ENCODE results near the gene GPHN.
A peak's percentile ranks its signal among the peaks of the same experiment; 100 is the strongest.
"Not testable (repeated sequence)": the region's sequence is repeated elsewhere in the genome, so short reads cannot be mapped to it uniquely, and the experiment has no call there.

GPHN gene

DNA sequence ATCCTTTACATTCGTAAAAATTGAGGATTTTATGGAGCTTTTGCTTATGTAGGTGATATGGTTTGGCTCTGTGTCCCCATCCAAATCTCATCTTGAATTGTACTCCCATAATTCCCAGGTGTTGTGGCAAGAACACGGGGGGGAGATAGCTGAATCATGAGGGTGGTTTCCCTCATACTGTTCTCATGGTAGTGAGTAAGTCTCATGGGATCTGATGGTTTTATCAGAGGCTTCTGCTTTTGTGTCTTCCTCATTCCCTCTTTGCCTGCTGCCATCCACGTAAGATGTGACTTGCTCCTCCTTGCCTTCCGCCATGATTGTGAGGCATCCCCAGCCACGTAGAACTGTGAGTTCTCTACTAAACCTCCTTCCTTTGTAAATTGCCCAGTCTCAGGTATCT, 5.1 kb upstream of the GPHN start:
- DNase-seq (ENCODE audit: low read depth): not testable (repeated sequence)

DNA sequence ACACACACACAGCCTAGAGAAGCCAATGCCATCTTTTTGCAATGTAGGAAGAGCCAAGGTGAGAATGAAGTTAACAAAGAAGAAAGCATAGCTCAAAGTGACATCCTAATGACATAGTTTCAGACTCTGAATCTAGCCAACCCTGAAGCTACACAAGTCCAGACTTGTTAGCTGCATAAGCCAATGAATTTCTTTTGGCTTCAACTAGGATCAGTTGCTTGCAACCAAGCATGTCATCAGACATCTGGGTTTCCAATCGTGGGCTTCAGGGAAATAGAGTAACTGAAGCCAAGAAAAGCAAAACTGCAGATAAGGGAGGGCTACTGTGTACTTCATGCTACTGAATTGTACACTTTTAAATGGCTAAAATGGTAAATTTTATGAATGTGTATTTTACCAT, 4.4 kb upstream of the GPHN start:
- no peak for DNase-seq (ENCODE audit: low read depth)

DNA sequence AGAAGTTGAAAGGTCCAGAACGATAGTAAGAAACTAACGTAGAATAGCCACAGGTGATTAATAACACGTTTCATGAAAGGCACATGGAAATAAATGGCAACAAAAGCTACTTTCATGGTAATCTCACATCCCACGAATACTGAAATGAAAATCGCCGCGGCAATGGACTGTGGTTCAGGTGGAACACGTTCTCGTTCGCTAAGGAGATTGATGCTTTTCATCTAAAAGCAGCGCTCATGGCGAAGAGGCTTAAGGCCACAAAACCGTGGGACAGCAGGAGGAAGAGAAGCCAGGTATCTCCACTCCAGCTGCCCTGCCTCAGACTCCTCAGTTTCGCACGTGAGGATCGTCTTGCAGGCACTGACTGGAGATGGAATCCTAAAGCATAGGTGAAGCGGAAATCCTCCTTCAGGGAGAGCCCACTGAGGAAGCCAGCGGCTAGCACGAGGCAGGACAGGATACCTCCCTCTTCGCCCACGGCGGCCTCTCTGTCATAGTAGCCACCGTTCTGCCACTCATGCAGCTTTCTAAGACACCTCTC, 696 bp upstream of the GPHN start:
- no peak for DNase-seq (ENCODE audit: low read depth)

DNA sequence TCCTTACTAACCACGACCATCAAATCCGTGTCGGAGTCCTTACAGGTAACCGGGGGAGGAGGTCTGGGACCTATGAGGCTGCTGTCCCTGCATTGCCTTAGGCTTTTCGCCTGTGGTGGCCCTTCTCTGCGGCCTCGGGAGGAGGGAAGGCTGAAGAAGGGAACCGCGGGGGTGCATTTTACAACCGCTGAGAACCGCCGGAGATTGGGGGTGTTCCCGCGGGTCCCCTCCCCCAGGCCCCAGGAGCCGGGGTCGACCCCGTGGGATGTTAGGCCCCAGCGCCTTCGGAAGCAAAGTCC, 549 bp downstream of the GPHN start:
- DNase-seq (ENCODE audit: low read depth): no peak

DNA sequence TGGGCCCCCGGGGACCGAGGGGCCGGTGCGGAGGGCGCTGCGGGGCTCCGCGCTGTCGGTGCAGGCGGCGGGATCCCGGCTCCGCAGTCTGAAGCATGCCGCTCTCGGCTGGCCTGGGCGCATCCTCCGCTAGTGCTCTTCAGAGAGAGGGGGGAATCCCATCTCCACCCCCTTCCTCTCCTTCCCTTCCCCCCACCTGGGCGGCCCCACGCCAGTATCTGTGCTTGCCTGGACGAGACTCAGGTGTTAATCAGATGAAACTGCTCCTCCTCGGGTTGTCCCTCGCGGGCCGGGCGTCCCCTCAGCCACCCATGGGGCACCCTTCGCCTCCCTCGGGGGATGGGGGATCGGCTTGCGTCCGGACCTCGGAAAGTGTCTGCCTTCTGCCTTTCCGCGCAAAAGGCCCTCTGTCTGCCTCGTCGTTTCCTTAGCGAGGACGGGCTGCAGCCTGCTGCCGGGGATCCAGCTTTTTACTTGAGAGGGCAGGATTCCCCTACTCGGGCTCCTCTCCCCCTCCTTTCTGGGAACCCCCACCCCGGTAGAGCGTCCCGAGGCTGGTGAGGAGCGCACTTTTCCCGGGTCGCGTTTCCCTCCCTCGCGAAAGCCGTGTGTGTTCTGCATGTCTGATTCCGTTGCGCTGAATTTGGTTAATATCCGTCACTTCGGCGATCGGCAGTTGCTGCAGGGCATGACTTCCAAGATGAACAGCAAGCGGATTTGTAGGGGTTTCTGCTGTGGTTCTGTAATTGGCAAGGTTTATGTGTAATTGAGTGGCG, 1.1 kb downstream of the GPHN start:
- DNase-seq (ENCODE audit: low read depth): peak; percentile 30

DNA sequence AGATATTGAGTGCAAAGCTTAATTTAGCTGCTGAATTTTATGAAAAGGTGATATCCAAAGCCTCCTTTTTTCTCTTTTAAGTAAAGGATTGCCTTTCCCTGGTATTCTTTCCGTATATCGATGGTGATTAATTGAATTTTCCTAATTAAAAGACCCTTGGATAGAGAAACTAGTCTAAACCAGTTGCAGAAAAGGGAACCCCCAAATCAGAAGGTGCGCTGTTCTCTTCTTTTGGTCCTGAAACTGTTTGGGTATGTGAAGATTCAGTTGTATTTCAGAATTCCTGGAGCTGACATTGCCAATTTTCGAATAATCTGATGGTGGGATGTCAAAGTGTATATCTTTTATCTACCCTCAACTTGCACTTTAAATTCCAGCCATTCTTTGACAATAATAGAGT, 1.9 kb downstream of the GPHN start:
- DNase-seq (ENCODE audit: low read depth): no peak

DNA sequence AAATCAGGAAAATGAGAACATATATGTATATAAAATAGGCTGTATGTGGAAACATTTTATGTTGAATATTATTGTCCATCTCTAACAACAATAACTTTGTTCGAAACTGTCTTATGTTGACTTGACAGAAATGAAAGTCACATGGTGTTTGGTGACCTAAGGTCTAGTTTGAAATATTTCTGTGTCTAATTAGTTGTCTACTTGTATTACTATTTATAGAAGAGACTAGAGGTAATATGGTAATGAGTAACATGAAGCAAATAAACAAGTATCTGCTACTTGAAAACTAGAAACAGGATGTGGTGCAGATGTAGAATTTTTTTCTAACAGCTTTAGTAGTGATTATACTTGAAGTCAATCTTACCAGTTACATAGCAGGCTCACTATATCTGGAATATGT, 3.9 kb downstream of the GPHN start:
- DNase-seq (ENCODE audit: low read depth): no peak

DNA sequence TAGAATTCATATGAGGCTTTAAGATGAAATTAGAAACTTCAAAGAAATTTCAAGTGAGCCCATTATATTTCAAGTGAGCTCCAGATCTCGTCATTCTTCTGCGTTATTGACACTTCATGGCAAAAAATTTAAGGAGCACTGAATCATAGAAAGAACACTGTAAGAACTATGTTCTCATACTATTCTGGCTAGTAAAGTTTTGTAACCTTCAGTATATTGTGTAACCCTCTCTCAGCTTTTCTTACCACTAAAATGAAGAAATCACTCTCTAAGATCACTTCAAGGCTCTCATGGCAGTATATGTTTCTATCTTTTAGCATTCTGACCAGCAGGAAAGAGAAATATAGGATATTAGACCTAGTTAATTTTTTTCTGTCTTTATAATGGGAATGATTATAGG, 6.3 kb downstream of the GPHN start:
- no peak for DNase-seq (ENCODE audit: low read depth)

DNA sequence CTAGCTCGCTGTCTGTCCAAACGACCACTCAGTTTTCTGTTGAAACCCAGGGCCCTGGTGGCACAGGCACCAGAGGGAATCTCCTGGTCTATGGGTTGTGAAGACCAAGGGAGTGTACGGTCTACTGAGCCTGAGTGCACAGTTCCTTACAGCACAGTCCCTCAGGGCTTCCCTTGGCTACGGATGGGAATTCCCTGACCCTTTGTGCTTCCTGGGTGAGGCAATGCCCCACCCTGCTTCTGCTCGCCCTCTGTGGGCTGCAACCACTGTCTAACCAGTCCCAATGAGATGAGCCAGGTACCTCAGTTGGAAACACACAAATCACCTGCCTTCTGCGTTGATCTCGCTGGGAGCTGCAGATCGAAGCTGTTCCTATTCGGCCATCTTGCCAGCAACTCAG, 22.6 kb downstream of the GPHN start:
- no peak for DNase-seq (ENCODE audit: low read depth)

DNA sequence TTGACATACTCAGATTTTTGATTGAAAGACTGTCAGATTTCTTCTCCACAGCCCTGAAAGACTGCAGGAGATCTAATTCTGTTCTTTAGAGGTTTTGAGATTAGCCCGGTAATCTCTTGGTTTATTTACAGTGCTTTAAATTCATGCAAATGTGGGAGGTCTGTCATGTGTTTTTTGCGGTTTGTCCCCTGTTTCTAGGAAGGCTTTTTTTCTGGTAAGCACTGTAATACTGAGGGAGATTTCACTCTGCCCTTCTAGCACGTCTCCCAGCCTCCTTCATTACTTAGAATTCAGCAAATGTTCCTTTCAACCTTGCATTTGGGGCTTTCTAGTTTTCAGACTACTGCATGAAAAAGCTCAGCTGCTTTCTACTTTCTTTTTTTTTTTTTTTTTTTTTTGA, 31.1 kb downstream of the GPHN start:
- DNase-seq (ENCODE audit: low read depth): no peak

DNA sequence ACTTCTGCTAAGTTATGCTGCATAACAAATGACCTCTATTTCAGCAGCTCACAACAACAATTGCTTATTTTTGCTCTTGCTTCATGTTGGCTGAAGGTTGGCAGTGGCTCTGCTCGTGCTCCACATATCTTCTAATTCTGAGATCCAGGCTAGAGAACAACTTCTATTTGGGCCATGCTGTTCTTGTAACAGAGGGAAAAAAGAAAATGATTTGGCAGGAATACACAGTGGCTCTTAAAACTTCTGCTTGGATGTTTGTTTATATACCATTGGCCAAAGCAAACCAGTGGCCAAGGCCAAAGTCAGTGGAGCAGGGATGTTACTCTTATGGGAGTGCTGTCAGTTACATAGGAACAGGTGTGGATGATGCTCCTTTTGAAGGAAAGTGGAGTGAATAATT, 32.1 kb downstream of the GPHN start:
- no peak for DNase-seq (ENCODE audit: low read depth)

DNA sequence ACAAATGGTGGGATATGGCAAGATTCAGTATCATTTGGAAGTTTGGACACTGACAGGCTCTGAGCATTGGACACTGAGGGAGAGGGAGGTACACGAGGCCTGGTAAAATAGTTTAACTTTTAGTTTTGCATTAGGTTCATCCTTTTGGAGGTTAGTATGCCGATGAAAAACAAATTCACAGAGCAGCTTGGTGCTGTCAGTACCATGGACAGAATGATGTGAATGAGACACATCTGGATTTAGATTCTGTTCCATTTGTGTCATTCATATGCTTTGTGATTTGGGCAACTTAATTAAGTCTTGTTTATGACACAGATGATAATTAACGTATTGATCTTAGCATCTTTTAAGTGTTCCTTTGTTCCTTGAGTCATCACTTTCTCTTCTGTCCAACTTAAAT, 33.7 kb downstream of the GPHN start:
- no peak for DNase-seq (ENCODE audit: low read depth)

DNA sequence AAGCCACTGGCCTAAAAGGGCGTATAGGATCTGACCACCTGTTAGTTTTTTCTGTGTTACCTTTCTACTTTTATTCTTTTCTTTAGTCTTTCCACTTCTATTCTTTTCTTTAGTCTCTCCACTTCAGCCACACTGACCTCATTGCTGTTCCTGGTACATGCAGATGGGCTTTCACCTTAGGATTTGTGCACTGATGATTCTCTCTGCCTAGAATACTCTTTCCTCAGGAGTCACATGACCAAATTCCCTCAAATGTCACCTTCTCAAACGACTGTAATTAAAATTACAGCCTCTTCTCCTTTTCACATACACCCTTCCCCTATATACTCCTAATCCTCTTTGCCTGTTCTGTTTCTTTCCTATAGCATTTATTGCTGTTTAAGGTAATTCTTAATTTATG, 36.0 kb downstream of the GPHN start:
- no peak for DNase-seq (ENCODE audit: low read depth)

DNA sequence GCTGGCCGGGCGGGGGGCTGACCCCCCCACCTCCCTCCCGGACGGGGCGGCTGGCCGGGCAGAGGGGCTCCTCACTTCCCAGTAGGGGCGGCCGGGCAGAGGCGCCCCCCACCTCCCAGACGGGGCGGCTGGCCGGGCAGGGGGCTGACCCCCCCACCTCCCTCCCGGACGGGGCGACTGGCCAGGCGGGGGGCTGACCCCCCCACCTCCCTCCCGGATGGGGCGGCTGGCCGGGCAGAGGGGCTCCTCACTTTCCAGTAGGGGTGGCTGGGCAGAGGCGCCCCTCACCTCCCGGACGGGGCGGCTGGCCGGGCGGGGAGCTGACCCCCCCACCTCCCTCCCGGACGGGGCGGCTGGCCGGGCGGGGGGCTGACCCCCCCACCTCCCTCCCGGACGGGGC, 37.2 kb downstream of the GPHN start:
- not testable (repeated sequence) for DNase-seq (ENCODE audit: low read depth)

DNA sequence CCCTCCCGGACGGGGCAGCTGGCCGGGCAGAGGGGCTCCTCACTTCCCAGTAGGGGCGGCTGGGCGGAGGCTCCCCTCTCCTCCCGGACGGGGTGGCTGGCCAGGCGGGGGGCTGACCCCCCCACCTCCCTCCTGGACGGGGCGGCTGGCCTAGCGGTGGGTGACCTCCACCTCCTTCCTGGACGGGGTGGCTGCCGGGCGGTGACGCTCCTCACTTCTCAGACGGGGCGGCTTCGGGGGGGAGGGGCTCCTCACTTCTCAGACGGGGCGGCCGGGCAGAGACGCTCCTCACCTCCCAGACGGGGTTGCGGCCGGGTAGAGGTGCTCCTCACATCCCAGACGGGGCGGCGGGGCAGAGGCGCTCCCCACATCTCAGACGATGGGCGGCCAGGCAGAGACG, 37.8 kb downstream of the GPHN start:
- not testable (repeated sequence) for DNase-seq (ENCODE audit: low read depth)

DNA sequence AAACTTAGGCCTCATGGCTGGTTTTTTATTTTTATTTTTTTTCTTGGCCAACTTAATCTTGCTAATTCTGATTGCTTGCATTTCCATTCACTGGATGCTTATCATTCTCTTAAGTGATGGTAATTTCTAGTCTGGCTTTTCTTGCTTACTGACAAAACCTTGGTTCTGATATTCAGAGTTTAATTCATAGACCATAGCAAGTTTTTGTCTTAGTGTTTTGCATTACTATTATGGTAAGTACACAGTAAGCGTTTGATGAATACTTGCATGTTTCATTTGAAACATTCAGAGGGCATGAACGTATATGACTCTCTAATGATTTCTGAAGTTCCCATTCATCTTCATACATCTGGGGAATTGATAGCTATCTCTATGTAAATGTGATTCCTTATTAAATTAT, 55.8 kb downstream of the GPHN start:
- no peak for DNase-seq (ENCODE audit: low read depth)

DNA sequence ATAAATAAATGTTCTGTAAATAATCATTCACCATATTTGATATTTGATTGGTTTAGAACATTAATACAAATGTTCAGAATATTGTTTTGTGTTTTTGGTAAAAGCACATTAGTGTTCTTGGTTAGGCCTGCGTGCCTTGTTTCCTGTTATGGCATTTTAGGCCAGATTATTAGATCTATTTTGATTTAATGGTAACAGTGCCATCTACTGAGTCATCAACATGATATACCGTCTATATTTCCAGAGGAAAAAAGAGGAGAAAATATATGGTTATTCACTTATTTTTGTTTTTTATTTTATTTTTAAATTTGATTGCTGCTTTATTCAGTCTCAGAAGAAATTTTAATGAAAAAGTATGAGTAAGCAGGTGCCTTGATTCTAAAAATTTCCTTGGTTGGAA, 60.3 kb downstream of the GPHN start:
- no peak for DNase-seq (ENCODE audit: low read depth)

DNA sequence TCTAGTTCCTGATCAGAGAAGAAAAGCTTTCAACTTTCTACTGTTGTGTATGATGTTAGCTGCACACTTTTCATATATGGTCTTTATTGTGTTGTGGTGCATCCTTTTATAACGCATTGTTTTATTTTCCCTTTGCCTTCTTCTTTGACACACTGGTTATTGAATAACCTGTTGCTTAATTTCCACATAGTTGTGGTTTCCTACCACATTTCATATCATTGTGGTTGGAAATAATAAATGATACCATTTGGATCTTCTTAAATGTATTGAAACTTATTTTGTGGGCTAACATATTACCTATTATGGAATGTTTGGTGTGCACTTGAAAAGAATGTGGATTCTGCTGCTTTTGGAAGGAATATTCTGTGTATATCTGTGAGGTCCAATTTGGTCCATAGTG, 64.9 kb downstream of the GPHN start:
- DNase-seq (ENCODE audit: low read depth): no peak

DNA sequence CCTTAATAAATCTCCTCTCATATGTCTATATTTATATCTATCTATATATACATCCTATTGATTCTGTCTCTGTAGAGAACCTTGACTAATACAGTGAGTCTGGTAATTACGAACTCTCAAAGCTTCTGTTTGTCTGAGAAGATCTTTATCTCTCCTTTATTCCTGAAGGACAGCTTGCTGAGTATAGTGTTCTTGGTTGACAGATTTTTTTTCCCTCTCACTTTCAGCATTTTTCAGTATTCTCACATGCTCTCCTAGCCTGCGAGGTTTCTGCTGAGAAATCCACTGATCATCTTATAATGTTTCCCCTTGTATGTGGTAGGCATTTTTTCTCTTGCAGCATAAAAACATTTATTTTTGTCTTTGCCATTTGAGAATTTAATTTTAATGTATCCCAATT, 67.1 kb downstream of the GPHN start:
- no peak for DNase-seq (ENCODE audit: low read depth)

DNA sequence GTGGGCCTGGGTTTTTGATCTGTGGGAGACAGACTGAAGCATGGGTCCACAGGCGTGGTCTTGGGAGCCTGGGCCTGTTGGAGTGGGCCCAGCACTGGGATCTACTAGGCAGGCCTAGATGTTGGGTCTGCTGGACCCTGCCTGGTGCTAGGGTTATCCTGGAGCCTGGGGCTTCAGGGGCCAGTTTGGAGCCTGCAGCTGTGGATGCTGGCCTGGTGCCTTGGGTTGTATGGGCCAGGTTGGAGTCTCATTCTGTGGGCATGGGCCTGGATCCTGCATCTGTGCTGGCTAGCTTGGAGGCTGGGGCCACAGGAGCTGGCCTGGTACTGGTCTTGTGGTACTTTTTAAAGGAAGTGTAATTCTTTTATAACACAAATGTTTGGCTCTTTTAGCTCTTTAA, 68.0 kb downstream of the GPHN start:
- DNase-seq (ENCODE audit: low read depth): no peak

DNA sequence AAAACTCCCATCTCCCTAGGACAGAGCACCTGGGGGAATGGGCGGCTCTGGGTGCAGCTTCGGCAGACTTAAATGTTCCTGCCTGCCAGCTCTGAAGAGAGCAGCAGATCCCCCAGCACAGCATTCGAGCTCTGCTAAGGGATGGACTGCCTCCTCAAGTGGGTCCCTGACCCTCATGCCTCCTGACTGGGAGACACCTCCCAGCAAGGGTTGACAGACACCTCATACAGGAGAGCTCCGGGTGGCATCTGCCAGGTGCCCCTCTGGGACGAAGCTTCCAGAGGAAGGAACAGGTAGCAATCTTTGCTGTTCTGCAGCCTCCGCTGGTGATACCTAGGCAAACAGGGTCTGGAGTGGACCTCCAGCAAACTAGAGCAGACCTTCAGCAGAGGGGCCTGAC, 79.8 kb downstream of the GPHN start:
- DNase-seq (ENCODE audit: low read depth): not testable (repeated sequence)

DNA sequence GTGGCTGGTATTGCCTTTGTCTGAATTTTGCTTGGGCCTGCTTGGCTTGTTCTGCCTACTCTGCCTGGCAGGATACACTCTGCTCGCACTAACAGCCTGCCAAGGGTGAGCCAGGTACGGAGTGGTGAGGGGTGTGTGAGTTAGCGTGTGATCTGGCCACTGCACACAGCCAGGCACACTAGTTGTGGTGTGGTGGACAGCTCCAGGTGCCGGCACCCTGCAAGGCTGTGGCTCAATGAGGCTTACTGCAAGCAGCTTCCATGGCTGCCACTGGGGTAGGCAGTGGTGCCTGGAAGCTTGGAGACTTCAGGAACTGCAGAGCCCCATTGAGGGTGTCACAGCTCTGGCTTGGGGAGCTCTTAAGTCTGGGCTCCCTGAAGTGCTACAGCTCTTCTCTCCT, 87.4 kb downstream of the GPHN start:
- DNase-seq (ENCODE audit: low read depth): no peak

DNA sequence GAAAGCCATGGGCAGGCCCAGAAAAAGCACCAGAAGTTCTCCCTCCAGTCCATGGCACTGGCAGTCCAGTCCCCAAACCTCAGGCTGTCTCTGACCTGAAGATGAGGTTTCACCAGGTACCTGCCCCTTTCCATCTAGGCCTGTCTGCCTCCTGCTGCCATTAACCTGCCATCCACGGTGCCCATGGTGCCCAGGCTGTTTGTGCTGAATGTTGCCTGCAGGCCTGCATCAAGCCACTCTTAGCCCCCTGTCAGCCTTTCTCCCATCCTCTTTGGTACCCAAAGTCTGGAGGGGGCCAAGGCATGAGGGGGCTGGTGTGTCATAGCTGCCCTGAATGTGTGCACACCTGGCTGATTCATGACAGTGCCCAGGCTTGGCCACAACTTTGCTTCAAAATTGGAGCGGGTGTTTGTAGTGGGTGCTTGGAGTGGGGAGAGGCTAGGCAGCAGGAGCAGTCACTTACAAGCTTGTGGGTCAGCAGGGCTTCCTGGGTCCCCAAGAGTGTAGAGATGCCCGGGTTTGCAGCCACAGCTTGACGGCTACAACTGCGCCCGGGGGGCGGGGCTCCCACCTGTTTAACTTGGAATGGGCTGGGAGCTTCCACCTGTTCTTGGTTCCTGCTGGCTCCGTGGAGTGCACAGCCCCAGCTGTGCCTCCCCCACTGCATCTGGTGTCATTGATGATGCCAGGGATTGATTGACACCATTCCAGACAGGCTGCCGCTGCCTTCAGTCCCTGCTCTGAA, 88.5 kb downstream of the GPHN start:
- DNase-seq (ENCODE audit: low read depth): no peak

DNA sequence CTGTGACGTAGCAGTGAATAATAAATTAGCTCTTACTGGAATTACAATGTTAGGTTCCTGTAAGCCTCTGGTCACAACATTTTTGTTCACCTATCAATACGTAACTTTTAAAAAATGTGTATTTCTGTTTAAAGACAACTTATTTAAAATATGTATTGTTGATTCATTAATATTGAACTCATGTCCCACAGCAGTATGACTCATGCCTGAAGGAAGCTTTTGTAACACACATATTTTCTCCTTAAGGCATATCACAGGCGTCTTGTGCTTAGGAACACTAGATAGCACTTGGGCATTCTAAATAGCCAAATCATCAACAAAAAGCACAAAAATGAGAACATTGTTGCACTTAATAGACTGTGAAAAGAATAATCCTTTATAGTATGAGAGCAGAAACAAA, 92.5 kb downstream of the GPHN start:
- DNase-seq (ENCODE audit: low read depth): no peak
